OCI-LY3 (cell line): ENCODE results near the gene SCG2.
"Not testable (repeated sequence)": the region's sequence is repeated elsewhere in the genome, so short reads cannot be mapped to it uniquely, and the experiment has no call there.

Experiments used
- H2AFZ ChIP-seq: fragments of 200-600, 300-600 bp; shearing (Covaris generic); 2 replicates; pipeline ENCODE4 v1.6.0; 2014; ENCODE audit warnings: antibody characterized with exemption, low read depth, low read length
- H3K27ac ChIP-seq: fragments of 200-600, 300-600 bp; sonication (generic); 2 replicates; pipeline ENCODE4 v1.5.1; 2014; ENCODE audit warnings: mild to moderate bottlenecking, low read length, moderate library complexity, mixed read lengths
- H3K27me3 ChIP-seq: fragments of 200-600, 300-600 bp; sonication (generic); 2 replicates; pipeline ENCODE4 v1.6.1; 2014; ENCODE audit warnings: low read depth, low read length, mixed read lengths
- H3K36me3 ChIP-seq: fragments of 200-600, 300-600 bp; sonication (generic); replicated peaks from 2 replicates; pipeline ENCODE3; 2014; ENCODE audit warnings: low read depth, low read length, mixed read lengths
- H3K4me1 ChIP-seq: fragments of 300-600, 200-600 bp; sonication (generic); 2 replicates; pipeline ENCODE4 v1.6.1; 2014; ENCODE audit warnings: low read length, mixed read lengths
- H3K4me2 ChIP-seq: fragments of 200-600, 300-600 bp; sonication (generic); 2 replicates; pipeline ENCODE4 v1.6.1; 2014; ENCODE audit warnings: low read length, mixed read lengths
- H3K4me3 ChIP-seq: fragments of 300-600, 200-600 bp; sonication (generic); 2 replicates; pipeline ENCODE4 v1.5.1; 2014; ENCODE audit warnings: antibody characterized with exemption, mild to moderate bottlenecking, low read length, moderate library complexity
- H3K79me2 ChIP-seq: fragments of 300-600, 200-600 bp; shearing (Covaris generic); 2 replicates; pipeline ENCODE4 v1.6.1; 2014; ENCODE audit warnings: mild to moderate bottlenecking, low read length, mixed read lengths
- H3K9ac ChIP-seq: fragments of 300-600, 200-600 bp; shearing (Covaris generic); 2 replicates; pipeline ENCODE4 v1.6.0; 2014; ENCODE audit warnings: mild to moderate bottlenecking, low read length, moderate library complexity
- H3K9me3 ChIP-seq: fragments of 200-600, 300-600 bp; shearing (Covaris generic); 2 replicates; pipeline ENCODE4 v1.6.1; 2014; ENCODE audit warnings: low read length, mixed read lengths; ENCODE audit not compliant: insufficient read depth
- H4K20me1 ChIP-seq: fragments of 200-600, 300-600 bp; sonication (generic); 2 replicates; pipeline ENCODE4 v1.6.1; 2016; ENCODE audit warnings: low read length, mixed read lengths; ENCODE audit not compliant: insufficient read depth
- CTCF ChIP-seq: fragments of 200-600, 300-600 bp; sonication (generic); IDR thresholded peaks from 2 replicates; pipeline ENCODE4 v1.5.1; 2014; ENCODE audit warnings: antibody characterized with exemption, low read length, low read depth
- EZH2phosphoT487 ChIP-seq: fragments of 200-600 bp; shearing (Covaris generic); IDR thresholded peaks from 2 replicates; pipeline ENCODE4 v1.6.1; 2018; ENCODE audit warnings: antibody characterized with exemption, mixed run types, low read depth

Gene SCG2

GRCh38 chr2:223594831-223595230, 7.3 kb downstream of the SCG2 start:
- peaks cover 4% of the 10 kb centered on the region; the same call in 1 of the 2 replicates for H3K27me3 ChIP-seq
- H3K36me3 ChIP-seq, result no peaks in the 10 kb centered on the region
- no peaks in the 10 kb centered on the region for H3K79me2 ChIP-seq
- no peaks in the 10 kb centered on the region for H3K4me1 ChIP-seq
- H3K9ac ChIP-seq, result no peak overlapping the region
- no peak overlapping the region for H3K27ac ChIP-seq
- TF ChIP-seq EZH2phosphoT487, result no peak
- TF ChIP-seq CTCF, result no peak
- H3K4me2 ChIP-seq, result no peak overlapping the region
- H4K20me1 ChIP-seq, result no peaks in the 10 kb centered on the region
- no peaks in the 10 kb centered on the region for H3K9me3 ChIP-seq
- H2AFZ ChIP-seq, result no peak overlapping the region
- H3K4me3 ChIP-seq, result no peak overlapping the region

GRCh38 chr2:223594259-223594658, 7.9 kb downstream of the SCG2 start:
- Histone ChIP-seq H2AFZ (no peak overlapping the region), H3K9ac (no peak overlapping the region), H4K20me1 (no peaks in the 10 kb centered on the region), H3K4me2 (no peak overlapping the region), H3K9me3 (no peaks in the 10 kb centered on the region), H3K27ac (no peak overlapping the region), H3K4me3 (no peak overlapping the region), H3K4me1 (no peaks in the 10 kb centered on the region), H3K27me3 (peaks cover 4% of the 10 kb centered on the region; the same call in 1 of the 2 replicates), H3K79me2 (no peaks in the 10 kb centered on the region), H3K36me3 (no peaks in the 10 kb centered on the region)
- no peak for TF ChIP-seq EZH2phosphoT487
- TF ChIP-seq CTCF, result no peak

GRCh38 chr2:223592689-223593088, 9.5 kb downstream of the SCG2 start:
- not testable (repeated sequence) for H3K4me3 ChIP-seq, H3K4me2 ChIP-seq, H3K27ac ChIP-seq, H2AFZ ChIP-seq, H3K9me3 ChIP-seq, H3K9ac ChIP-seq, H3K79me2 ChIP-seq, H3K36me3 ChIP-seq, H3K4me1 ChIP-seq, H4K20me1 ChIP-seq, H3K27me3 ChIP-seq

GRCh38 chr2:223591596-223591995, 10.6 kb downstream of the SCG2 start:
- Histone ChIP-seq H3K27ac (no peak overlapping the region), H3K4me1 (no peaks in the 10 kb centered on the region), H3K4me3 (no peak overlapping the region), H2AFZ (no peak overlapping the region), H3K9me3 (no peaks in the 10 kb centered on the region), H3K27me3 (0 out of 2 replicates have a peak, but pooled peaks cover 4% of the 10 kb centered on the region), H3K9ac (no peak overlapping the region), H3K4me2 (no peak overlapping the region), H4K20me1 (no peaks in the 10 kb centered on the region), H3K79me2 (no peaks in the 10 kb centered on the region), H3K36me3 (no peaks in the 10 kb centered on the region)
- TF ChIP-seq EZH2phosphoT487 (no peak), CTCF (no peak)

GRCh38 chr2:223590964-223591363, 11.2 kb downstream of the SCG2 start:
- H3K4me1 ChIP-seq, result no peaks in the 10 kb centered on the region
- no peak overlapping the region for H3K27ac ChIP-seq
- H4K20me1 ChIP-seq, result no peaks in the 10 kb centered on the region
- H3K79me2 ChIP-seq, result no peaks in the 10 kb centered on the region
- no peaks in the 10 kb centered on the region for H3K9me3 ChIP-seq
- no peak overlapping the region for H2AFZ ChIP-seq
- H3K4me3 ChIP-seq, result no peak overlapping the region
- H3K27me3 ChIP-seq, result 0 out of 2 replicates have a peak, but pooled peaks cover 4% of the 10 kb centered on the region
- H3K4me2 ChIP-seq, result no peak overlapping the region
- TF ChIP-seq EZH2phosphoT487, result no peak
- TF ChIP-seq CTCF, result no peak
- H3K36me3 ChIP-seq, result no peaks in the 10 kb centered on the region
- no peak overlapping the region for H3K9ac ChIP-seq
